Aorta (tissue), 5 donors: Measurements from ENCODE around the gene DENND1A. TPM values are rescaled to one million over a fixed set of nuclear protein-coding genes. Genes with fewer than 3 reads are reported as not detected.

ENCODE experiments used
- ATAC-seq: fragments of 200-7000 bp; cut with Tn5 transposase; one replicate; pipeline ENCODE4 v1.9.1; 2022; ENCODE audit warnings: moderate library complexity; ENCODE audit not compliant: low FRiP score
- DNase-seq, 2 donors: peaks; one replicate each; pipeline ENCODE4 v3.0.0-alpha.2; 2020
- H3K27ac ChIP-seq, 2 donors: one replicate each; pipeline ENCODE4 v1.5.1; 2013; ENCODE audit warnings: low read length in 2 of 2, mild to moderate bottlenecking in 2 of 2, moderate library complexity in 2 of 2, control low read depth in 1 of 2, inconsistent platforms in 1 of 2, low read depth in 1 of 2
- H3K27me3 ChIP-seq, 2 donors: one replicate each; pipeline ENCODE4 v1.6.1; 2013; ENCODE audit warnings: control low read depth in 1 of 2, low read length in 1 of 2, mild to moderate bottlenecking in 1 of 2, moderate library complexity in 1 of 2; ENCODE audit not compliant: insufficient read depth in 2 of 2, control insufficient read depth in 1 of 2
- H3K36me3 ChIP-seq, 2 donors: one replicate each; pipeline ENCODE4 v1.6.1; 2013; ENCODE audit warnings: control low read depth in 1 of 2, low read length in 1 of 2, mild to moderate bottlenecking in 1 of 2; ENCODE audit not compliant: insufficient read depth in 2 of 2, control insufficient read depth in 1 of 2
- H3K4me1 ChIP-seq, 2 donors: one replicate each; pipeline ENCODE4 v1.6.1; 2013; ENCODE audit warnings: low read length in 2 of 2, control low read depth in 1 of 2, mild to moderate bottlenecking in 1 of 2, moderate library complexity in 1 of 2; ENCODE audit not compliant: insufficient read depth in 2 of 2, control insufficient read depth in 1 of 2
- H3K4me3 ChIP-seq, 2 donors: one replicate each; pipeline ENCODE4 v1.5.1; 2013; ENCODE audit warnings: low read length in 2 of 2, control low read depth in 1 of 2, mild to moderate bottlenecking in 1 of 2
- H3K9me3 ChIP-seq: one replicate; pipeline ENCODE4 v1.6.1; 2013; ENCODE audit warnings: mild to moderate bottlenecking, low read length; ENCODE audit not compliant: control insufficient read depth
- WGBS, 2 donors: extraction: QIAGEN DNeasy Blood & Tissue Kit; methylation state at CpG; one replicate each; pipeline ENCODE4 v1.1.7; 2013; 5-methylcytosine and 5-hydroxymethylcytosine counted together
- intact Hi-C, 2 donors: fragments of 100-400 bp; cut with DNase I; formaldehyde crosslinking; loops; one replicate each; pipeline versions ENCODE4 v1.14.2 to v1.15.0; 2022
- polyA plus RNA-seq, 2 donors: library from polyadenylated mRNA; stranded (reverse); fragments of 200-250 nt; gene quantifications; one replicate each; pipeline ENCODE4 v1.2.3, GENCODE V29; 2013
- total RNA-seq, 2 donors: library from RNA; stranded (reverse); fragmentation: NEBNext Ultra II Directional; extraction: Animal tissue kit (Norgen Biotek cat#: 25700); gene quantifications; one replicate each; pipeline ENCODE4 v1.2.1, GENCODE V29; 2021
- donor health status: healthy with polysubstance abuse.
- donor health status: Bipolar disorder and iron deficiency.
- donor health status: DM: no; HTN: no; CAD: no.
- donor health status: DM: no; HTN: no; CAD: no.
- donor health status: DM: yes; HTN: yes; CAD: no.

Gene DENND1A
- total and polyA plus RNA-seq, 4 donors = 6.9 to 31.4 (median 15.3) TPM

DNA sequence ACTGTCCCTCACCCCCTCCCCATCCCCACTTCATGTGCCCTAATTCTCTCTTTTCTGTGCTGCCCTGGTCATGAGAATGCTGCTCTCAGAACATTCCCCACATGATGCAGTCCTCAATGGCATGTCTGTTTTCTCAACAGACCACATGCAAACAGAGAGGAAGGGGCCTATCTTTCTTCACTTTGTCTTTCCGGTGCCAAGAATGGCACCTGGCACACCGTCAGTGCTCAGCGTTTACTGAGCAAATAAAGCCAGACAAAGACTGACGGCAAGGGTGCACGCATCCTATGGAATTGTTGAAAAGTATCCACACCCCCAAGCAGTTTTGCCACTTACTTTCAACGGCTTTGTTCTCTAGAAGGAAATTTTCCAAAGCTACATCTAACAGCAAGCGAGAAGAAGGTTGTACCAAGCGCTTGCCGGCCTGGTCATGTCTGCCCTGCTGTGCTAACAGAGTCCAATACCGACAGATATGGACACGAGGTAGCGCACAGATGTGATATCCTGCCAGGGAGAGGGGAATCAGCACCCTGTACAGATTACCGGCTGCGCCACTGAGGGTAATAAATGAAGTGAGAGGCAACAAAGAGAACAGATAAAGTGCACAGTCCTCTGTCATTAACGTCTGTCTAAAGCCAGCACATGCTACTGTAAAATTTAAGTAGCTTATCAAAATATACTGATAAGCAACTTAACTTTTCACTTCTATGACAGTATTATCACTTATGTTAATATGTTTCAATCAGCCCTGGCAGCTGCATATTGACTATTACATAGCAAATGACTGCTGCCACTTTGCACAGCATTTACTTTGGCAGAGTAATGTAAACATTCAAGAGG is 251.7 kb downstream of the DENND1A start:
- DNase-seq (no peak), ATAC-seq (no peak)
- Histone ChIP-seq H3K4me3 (no peak overlapping the region), H3K27ac (no peak overlapping the region), H3K9me3 (no peaks in the 10 kb centered on the region), H3K36me3 (no peaks in the 10 kb centered on the region), H3K4me1 (peaks cover 0 to 1% of the 10 kb centered on the region in 2 donors), H3K27me3 (no peaks in the 10 kb centered on the region)
- WGBS, 2 donors = 13 to 16% methylated on average over 15 of the region's 15 CpGs
- intact Hi-C loops = no loop called here

DNA sequence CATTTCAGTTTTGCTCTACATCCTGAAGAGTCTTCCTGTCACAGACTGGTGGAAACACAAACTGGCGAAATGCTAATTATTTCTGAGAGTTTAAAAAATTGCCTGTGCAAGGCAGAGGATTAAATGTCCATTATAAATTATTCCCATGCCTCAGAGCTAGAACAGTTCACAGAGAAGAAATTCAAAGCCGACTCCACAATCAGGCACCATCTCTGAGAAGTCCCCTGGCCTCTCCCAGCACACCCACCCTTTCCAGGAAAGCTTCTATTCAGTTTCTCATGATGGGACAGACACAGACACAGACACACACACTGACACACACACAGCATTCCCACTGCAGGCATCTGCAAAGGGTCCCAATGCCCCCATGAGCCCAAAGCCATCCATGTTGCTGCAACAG is 253.1 kb downstream of the DENND1A start:
- 99 to 100% methylated on average over 2 of the region's 2 CpGs for WGBS, 2 donors
- DNase-seq (no peak), ATAC-seq (no peak)
- H3K27ac ChIP-seq = no peak overlapping the region
- intact Hi-C loops = no loop called here
- H3K9me3 ChIP-seq = no peaks in the 10 kb centered on the region
- H3K4me3 ChIP-seq = no peak overlapping the region
- H3K36me3 ChIP-seq = no peaks in the 10 kb centered on the region
- H3K4me1 ChIP-seq = peaks cover 0 to 1% of the 10 kb centered on the region in 2 donors
- no peaks in the 10 kb centered on the region for H3K27me3 ChIP-seq

DNA sequence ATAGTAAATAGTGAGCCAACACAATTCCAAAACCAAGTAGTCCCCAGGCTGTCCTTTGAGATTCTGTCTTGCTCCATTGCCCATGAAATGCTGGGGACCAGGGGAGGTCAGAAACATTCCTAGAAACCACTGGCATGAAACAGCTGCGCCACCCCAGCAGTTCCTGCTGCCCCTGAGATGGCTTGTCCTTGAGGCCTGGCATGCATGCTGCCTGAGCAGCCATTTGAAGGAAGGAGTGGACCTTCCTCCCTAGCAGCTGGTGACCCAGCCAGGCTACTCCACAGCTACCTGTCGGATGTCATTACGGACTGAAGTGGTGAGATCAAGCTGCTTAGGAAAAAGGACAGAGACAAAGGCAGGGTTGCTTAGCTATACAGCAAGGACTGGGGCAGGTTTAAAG is 260.6 kb downstream of the DENND1A start:
- H3K9me3 ChIP-seq = no peaks in the 10 kb centered on the region
- peaks cover 0 to 4% of the 10 kb centered on the region in 2 donors for H3K36me3 ChIP-seq
- WGBS, 2 donors = 98% methylated on average over 3 of the region's 3 CpGs
- no peaks in the 10 kb centered on the region for H3K4me1 ChIP-seq
- H3K27me3 ChIP-seq = no peaks in the 10 kb centered on the region
- no peak for DNase-seq
- no peak overlapping the region for H3K4me3 ChIP-seq
- H3K27ac ChIP-seq = no peak overlapping the region
- intact Hi-C loops = no loop called here
- ATAC-seq = no peak

DNA sequence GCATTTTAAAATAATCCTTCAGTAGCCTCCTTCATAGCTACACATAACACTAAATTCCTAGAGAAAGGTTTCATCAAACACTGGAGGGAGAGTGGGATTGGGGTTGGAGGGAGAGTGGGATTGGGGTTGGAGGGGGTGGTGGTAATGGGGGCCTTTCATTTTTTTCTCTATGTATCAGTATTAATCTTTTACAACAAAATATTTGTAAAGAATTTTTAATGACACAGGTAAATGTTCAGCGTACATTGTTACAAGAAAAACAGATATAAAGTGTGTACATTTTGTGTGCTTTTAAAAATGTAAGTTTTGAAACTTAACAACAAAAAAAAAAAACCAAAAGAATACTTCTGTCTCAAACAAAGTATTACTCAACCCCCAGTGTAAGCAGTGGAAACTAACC is 266.4 kb downstream of the DENND1A start:
- Histone ChIP-seq H3K4me3 (no peak overlapping the region), H3K9me3 (no peaks in the 10 kb centered on the region), H3K27me3 (no peaks in the 10 kb centered on the region), H3K27ac (no peak overlapping the region), H3K4me1 (no peaks in the 10 kb centered on the region), H3K36me3 (no peaks in the 10 kb centered on the region)
- intact Hi-C loops = no loop called here
- WGBS, 2 donors = 99 to 100% methylated on average over 1 of the region's 1 CpG
- DNase-seq (no peak), ATAC-seq (no peak)

DNA sequence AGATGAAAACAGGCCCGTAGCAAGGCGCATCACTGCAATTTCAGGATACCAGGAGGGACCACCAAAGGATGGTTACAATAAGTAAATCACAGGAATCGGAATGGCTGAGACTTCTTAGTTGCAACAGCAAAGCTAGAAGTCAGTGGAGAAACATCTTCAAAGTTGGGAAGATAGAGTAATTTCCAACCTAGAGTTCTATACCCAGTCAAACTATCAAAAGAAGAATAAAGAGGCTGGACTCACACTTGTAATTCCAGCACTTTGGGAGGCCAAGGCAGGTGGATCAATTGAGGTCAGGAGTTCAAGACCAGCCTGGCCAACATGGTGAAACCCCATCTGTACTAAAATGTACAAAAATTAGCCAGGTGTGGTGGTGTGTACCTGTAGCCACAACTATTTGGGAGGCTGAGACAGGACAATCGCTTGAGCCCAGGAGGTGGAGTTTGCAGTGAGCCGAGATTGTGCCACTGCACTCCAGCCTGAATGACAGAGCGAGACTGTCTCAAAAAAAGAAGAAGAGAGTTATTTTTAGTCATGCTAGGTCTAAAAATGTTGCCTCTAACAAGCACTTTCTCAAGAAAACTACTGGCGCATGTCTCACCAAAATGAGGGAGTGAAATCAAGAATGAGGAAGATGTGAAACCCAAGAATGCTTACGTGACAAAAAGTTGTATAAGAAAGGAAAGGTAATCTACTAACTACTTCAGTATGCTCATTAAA is 267.7 kb downstream of the DENND1A start:
- Histone ChIP-seq H3K36me3 (no peaks in the 10 kb centered on the region), H3K4me3 (no peak overlapping the region), H3K9me3 (no peaks in the 10 kb centered on the region), H3K4me1 (no peaks in the 10 kb centered on the region), H3K27ac (no peak overlapping the region), H3K27me3 (no peaks in the 10 kb centered on the region)
- ATAC-seq (no peak), DNase-seq (no peak)
- WGBS, 2 donors = 96 to 97% methylated on average over 8 of the region's 8 CpGs
- intact Hi-C loops = no loop called here

DNA sequence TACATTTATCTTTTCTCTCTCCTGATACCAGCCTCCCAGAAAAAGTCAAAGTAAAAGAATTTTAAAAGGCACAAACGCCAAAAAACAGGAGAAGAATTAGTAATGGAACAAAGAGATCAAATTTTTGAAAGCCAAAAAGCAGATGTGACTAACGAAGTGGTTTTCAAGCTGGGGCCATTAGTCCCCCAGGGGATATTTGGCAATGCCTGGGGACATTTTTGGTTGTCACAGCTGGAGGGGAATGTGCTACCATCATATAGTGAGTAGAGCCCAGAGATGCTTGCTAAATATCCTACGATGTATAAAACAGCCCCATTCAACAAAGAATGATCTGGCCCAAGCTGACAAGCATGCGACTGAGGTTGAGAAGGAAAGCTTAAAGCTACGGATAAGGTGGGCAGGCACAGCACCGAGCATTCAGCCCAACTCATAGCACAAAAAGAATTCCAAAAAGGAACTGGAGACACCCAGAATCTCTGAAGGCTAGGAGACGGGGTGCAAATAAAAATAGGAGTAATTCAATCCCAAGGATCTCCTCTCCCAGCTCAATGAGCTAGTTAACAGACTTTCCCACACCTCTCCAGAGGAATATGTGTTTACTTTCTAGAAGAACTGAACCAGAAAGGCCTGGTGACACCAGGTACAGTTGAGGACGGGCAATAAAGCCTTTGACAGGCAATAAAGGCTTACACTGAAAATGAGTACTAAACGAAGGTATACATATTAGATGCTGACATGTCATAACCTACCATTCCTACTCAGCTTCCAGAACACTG is 269.0 kb downstream of the DENND1A start:
- ATAC-seq (no peak), DNase-seq (no peak)
- Histone ChIP-seq H3K4me3 (no peak overlapping the region), H3K36me3 (no peaks in the 10 kb centered on the region), H3K9me3 (no peaks in the 10 kb centered on the region), H3K27ac (no peak overlapping the region), H3K4me1 (no peaks in the 10 kb centered on the region), H3K27me3 (no peaks in the 10 kb centered on the region)
- intact Hi-C loops = no loop called here
- 88 to 93% methylated on average over 9 of the region's 9 CpGs for WGBS, 2 donors

DNA sequence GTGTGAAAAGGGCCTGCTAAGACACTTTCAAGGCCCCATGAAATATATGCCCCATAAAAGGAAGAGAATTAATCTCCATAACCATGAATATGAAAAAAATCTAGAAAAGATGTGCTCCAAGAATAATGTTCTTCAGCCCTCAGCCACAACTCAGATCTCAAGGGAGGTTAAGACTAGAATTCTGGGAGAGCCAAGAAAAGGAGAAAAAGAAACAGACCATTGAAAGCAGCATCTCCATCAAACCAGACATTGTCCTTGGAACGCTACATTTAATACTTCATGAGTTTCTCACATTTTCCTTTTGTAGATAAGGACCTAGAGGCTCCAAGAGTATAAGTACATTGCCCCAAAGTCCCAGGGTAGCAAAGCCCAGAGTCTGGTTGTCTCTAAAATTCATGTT is 270.6 kb downstream of the DENND1A start:
- no peaks in the 10 kb centered on the region for H3K4me1 ChIP-seq
- no peak overlapping the region for H3K27ac ChIP-seq
- no peaks in the 10 kb centered on the region for H3K9me3 ChIP-seq
- H3K4me3 ChIP-seq = no peak overlapping the region
- intact Hi-C loops = no loop called here
- H3K36me3 ChIP-seq = no peaks in the 10 kb centered on the region
- H3K27me3 ChIP-seq = no peaks in the 10 kb centered on the region
- DNase-seq (no peak), ATAC-seq (no peak)
- 8 to 12% methylated on average over 1 of the region's 1 CpG for WGBS, 2 donors

DNA sequence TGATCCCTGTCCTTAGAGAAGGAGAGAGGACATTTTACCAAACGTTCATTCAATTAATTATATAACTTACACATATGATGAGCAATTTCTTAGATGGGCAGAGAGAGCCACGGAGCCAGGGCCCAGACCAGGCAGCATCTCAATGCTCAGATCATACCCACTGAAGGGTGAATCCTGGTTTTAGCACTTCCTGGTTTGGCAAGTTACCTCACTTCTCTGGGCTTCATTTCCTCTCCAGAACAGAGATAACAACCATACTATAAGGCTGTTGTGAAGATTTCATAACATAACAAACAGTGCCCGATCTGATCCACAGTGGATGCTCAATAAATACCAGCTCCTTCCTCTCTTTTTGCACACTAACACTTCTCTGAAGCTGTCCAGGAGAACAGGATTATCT is 271.1 kb downstream of the DENND1A start:
- Histone ChIP-seq H3K27ac (no peak overlapping the region), H3K4me1 (no peaks in the 10 kb centered on the region), H3K36me3 (no peaks in the 10 kb centered on the region), H3K9me3 (no peaks in the 10 kb centered on the region), H3K4me3 (no peak overlapping the region), H3K27me3 (no peaks in the 10 kb centered on the region)
- DNase-seq = no peak
- ATAC-seq = no peak
- intact Hi-C loops = no loop called here
- 87 to 89% methylated on average over 3 of the region's 3 CpGs for WGBS, 2 donors
